HG03135 (cell line): Measurements from ENCODE around the gene KLHL36.

Source experiments
- ATAC-seq: cut with Tn5 transposase; IDR thresholded peaks from one replicate; pipeline ENCODE4 v1.9.1; 2021; ENCODE audit warnings: mild to moderate bottlenecking, moderate library complexity; ENCODE audit not compliant: unreplicated experiment

Gene KLHL36

DNA sequence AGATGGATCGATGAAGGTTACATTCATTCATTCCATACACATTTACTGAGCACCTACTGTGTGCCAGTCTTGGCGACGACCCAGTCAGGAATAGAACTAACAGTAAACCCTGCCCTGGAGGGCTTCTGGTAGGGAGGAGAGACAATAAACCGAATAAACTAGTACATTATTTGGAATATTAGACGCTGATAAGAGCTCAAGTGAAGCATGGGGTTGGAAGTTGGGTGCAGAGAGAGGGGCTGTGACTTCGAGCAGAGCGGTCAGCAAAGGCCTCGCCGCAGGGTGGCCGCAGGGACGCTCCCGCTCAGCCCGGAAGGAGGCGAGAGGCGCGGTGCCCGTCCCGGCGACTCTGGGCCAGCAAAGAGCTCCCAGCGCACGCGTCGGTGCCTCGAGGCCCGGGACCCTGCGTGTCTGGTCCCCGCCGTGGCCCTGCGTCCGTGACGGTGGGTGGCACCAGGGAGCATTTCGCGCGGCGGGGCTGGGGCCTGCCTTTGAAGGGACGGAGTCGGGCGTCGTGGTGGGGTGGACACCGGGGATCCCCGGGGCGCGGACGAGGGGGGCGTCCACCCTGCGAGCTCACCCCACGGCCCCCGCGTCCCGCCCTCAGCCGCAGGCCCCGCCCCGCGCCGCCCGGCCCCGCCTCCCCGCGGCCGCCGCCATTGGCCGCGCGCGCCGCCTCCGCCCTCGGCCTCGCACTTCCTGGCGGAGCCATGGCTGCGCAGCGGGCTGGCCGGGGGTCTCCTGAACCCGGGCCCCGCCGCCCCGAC lies at the start of gene KLHL36:
KLHL36 (plus strand) TSS at position 684 of the 767 bp plus-strand sequence. CDS start 2,357 bp downstream, outside the sequence.
- ATAC-seq: peak; percentile 78

DNA sequence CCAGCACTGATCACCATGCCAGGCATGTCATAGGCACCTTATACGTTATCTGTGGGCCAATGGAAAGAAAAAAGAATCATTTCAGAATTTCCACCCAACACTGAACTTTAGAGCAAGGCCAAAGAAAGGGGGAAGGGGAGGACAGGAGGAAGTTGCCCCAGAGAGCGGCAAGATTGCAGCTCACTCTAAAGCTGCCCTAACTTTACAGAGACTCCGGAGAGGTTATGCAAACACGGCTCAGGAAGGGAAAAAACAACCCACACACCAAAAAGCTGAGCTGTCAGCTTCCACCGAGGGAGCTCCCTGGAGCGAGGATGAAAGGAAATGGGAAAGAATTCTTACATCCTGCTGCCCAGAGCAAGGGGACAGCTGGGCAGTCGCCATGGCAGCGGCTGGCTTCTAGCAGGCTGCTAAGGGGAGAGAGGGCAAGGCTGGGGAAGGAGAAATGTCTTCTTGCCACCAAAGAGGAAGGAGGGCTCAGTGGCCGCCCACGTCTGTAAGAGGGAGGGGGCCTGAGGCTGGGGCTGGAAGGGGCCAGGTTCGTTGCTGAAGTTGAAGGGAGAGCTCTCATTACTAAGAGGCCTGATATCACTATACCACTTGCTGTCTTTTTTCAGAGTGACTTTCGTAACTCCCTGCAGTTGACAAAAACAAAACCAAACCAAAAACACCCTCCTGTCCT lies 48.6 kb upstream of the KLHL36 start:
- no peak for ATAC-seq

DNA sequence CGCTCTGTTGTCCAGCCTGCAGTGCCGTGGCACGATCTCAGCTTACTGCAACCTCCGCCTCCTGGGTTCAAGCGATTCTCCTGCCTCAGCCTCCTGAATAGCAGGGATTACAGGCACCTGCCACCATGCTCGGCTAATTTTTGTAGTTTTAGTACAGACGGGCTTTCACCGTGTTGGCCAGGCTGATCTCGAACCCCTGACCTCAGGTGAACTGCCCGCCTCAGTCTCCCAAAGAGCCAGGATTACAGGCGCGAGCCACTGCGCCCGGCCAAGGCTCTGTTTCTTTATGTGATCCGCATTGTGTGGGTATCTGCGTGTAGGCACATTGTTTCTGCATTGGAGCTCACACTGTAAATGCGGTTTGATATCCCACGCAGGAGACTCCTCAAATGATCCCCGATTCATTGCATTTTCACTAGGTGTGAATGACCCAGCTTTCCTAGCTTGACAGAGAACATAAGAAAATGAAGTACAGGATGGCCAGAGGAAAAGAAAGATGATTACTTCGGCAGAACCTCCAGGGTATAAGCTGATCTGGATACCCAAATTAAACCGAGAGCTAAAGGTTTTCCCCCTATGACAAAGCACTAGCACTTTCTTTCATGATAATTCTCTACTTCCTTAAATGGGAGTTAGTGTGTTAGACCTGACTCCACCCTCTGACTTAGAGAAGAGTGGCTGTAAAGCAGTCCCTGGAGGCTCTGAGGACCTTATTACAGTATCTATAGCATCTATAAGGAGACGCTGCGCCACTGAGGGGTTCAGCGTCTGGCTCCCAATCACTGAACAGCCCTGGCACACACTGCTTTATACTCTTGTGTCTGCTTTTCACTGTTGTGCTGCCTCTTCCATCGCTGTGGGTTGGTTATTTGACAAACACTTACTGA lies 47.7 kb upstream of the KLHL36 start:
- ATAC-seq: peak; percentile 62

DNA sequence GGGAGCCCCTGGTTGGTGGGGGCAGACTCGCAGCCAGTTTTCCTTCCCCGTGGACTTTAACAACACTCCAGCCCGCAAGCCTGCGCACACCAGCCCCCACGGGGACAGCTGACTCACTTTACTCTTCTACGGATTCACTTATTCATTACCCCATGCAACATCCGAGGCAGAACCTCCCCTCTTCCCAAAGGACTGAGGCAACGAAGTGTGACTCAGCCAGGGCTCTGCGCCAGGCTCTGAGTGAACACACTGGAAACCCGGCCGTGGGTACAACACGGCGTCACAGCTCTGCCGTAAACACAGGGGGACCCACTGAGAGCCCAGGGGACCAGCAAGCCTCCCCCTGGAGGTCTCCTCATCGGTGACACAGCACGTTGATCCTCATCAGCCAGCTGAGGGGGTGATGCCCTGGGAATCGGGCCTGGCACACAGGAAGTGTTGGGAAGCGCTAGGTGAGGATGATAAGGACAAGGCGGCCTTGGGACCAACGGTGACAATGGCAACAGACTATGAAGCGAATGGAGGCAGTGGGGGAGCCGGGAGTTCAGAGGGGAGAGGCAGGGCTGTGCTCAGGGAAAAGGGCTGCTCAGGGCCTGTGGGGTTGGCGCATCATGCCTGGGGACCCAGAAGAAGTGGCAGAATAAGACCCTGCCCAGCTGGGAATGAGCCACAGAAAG lies 45.0 kb upstream of the KLHL36 start:
- ATAC-seq: no peak

DNA sequence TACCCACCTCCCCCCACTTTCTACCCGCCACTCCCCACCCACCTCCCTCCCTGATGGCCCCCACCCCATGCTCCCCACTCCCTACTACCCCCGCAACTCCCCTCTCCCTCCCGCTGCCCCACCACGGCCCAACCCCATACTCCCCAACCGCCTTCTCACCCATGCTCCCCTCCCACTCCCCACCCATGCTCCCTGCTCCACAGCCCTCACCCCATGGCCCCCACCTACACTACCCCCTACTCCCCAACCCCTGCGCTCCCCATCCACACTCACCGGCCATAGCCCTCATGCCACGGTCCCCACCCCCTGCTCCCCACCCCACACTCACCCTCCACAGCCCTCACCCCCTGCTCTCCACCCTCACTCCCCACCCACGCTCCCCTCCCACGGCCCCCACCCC lies 44.4 kb upstream of the KLHL36 start:
- no peak for ATAC-seq

DNA sequence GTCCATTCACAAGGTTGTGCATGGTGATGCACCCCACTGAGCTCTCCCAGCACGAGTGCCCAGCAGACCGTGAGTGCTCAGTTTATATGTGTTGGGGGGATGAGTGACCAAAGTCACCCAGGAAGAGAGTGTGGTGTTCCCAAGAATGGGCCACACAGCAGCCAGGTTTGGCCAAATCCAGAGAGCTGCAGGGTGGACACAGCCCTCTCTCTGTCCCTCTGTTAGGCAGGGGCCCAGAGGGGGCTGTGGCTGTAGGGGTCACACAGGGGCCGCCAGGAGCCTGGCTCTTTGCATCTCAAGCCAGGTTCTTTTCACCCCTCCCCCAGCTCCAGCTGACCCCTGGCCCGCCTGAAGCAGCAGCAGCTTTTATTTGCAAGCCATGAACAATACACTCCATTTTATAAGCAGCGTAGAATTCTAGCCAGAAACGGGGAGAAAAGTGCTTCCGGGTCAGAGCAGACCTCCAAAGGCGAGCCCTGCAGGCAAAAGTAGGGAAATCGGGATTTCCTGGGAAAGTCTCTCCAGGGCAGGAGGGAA lies 43.8 kb upstream of the KLHL36 start:
- no peak for ATAC-seq

DNA sequence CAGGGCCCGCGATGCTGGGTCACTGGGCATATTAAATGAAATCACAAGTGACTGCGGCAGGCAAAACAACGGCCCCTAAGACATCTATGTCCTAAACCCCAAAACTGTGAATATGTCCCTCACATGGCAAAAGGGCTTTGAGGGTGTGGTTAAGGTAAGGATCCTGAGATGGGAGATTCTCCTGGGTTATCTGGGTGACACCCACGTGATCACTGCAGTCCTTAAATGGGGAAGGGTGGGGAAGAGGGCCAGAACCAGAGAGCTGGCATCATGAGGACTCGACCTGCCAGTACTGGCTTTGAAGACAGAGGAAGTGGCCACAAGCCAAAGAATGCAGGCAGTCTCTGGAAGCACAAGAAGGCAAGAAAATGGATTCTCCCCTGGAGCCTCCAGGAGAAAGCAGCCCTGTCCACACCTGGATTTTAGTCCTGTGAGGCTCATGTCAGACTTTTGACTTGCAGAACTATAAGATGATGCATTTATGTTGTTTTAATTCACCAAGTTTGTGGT lies 42.9 kb upstream of the KLHL36 start:
- no peak for ATAC-seq

DNA sequence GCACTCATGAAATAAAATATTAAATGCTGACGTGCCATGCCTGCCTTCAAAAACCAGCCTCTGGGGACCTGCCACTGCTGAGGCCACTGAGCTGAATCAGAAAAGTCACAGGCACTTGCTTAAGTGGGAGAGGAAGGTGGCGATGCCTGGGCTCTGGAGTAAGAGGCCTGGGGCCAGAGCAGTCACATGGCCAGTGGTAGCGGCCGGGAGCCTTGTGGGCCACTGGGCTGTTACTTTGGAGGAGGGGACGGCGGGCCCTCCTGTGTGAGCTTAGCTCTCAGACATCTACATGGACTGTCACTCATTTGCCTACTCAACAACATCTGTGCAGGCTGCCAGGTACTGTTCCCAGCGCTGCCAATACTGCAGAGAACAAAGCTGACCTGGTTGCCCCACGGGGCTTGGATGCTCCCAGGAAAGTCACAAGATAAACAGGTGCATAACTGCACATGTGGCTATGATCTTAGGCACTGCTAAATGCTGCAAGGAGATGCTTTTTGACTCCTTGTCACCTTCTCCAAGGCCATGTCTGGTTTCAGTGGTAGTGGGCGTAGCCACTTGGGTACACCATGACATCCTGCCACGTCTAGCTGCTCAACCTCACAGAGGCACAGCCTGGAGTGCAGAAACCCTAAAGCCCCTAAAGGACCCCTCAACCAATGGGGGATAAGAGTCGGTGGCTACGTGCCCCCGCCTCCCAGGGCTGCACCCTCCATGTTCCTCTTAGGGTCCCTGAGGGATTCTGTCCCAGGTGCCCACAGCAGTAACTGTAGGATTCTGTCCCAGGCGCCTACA lies 42.0 kb upstream of the KLHL36 start:
- ATAC-seq: no peak

DNA sequence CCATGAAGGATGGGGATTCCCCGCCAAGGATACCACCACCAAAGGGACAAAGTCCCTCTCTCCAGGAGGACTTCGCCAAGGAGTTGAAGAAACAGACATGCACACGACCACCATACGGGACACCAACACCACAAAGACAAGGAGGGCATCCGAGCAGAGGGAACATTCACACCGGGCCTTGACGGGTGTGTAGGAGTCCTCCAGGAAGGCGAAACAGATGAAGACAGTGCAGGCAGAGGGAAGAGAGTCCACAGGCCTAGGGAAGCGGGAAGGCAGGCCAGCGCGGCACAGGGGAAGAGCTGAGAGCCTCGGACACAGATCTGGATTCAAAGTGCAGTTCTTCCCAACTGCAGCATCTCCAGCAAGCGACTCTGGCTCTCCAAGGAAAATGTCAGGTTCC lies 41.2 kb upstream of the KLHL36 start:
- no peak for ATAC-seq

DNA sequence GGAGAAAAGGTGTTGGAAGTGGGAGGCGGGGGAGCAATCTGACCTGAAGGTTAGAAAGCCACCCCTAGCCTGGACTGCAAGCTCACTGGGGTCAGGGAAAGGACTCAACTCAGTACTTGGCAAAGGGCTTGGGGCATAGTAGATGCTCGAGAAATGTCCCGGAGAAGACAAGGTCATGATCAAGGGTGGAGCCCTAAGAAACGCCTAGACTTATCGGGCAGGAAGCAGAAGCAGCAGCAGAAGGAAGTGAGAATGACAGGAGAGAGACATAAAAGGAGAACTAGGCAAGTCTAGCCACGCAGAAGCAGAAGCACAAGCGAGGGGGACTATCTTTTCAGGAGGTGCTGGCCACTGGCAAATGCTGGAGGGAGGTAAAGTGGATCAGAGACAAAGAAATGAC lies 40.6 kb upstream of the KLHL36 start:
- ATAC-seq: no peak

DNA sequence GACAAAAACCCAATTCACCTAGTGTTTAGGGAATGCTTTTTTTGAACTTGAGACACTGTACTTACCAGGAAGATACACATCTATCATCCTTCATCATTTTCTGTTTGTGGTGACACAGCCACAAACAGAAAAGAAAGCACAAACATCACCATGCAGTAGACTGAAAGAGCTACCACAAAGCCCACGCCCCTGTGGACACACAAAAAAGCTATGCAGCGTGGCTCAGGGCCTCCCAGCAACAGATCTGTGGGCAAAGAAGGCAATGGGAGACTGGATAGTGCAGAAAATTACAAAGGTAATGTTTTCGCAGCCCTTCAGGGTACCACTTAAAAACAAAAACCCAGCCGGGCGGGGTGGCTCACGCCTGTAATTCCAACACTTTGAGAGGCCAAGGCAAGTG lies 40.0 kb upstream of the KLHL36 start:
- no peak for ATAC-seq

DNA sequence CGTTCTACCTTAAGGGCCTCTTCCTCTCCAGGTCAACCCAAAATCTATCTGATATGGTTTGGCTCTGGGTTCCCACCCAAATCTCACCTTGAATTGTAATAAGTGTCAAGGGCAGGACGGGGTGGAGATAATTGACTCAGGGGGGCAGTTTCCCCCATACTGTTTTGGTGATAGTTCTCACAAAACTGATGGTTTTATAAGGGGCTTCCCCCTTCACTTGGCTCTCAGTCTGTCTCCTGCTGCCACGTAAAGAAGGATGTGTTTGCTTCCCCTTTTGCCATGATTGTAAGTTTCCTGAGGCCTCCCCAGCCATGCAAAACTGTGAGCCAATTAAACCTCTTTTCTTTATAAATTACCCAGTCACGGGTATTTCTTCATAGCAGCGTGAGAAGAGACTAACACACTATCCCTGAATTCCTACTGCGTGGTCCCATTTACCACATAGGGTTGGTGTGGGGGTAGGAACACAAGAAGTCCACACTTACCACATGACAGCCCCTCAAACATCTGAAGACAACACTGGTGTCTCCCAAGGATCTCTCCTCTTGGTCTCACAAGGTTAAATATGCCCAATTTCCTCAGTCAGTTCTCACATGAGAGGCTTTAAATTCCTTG lies 38.6 kb upstream of the KLHL36 start:
- ATAC-seq: no peak

DNA sequence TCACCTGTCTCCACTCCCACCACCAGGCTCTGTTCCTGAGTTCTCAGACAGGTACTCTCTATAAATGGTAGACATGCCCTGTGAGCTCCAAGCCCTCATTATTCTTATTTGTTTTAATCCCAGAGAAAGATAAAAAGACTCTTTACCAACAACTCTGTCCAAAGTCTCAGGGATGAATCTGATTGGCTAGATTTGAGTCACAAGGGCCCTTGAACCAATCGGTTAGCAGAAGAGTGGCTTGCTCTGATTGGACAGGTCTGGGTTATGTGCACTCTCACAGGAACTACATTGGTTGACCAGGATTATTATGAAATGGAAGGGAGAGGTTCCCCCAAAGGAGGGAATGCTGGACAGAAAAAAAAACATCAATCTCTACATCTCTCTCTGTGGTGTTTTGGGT lies 37.9 kb upstream of the KLHL36 start:
- ATAC-seq: no peak

DNA sequence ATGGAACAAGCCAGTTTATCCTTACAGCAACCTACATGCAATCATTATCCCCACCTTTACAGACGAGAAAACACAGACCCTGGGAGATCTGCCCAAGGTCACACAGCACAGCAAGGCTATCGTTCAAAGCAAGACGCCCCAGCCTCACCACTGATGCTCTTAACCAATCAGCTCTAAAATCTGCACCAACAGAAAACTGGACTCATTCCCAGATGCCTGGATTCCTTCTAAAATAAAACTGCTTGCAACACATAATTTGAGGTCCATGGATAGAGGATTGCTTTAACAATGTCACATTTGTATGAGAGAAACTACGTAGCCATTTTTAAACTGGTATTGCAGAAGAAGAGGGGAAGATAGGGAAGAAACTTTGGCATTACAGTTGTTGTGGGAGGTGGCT lies 37.3 kb upstream of the KLHL36 start:
- ATAC-seq: no peak

DNA sequence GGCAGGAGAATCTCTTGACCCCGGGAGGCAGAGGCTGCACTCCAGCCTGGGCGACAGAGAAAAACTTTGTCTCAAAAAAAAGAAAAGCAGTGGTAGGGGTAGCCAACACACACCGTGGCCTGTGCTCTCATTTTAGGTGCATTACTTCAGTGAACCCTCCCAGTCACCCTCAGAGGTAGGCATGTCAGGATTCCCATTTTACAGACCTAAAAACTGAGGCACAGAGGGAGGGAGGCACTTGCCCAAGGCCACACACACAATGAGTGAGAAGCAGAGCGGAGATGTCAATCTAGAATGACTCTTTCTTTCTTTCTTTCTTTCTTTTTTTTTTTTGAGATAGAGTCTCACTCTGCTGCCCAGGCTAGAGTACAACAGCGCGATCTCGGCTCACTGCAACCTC lies 35.6 kb upstream of the KLHL36 start:
- ATAC-seq: no peak

DNA sequence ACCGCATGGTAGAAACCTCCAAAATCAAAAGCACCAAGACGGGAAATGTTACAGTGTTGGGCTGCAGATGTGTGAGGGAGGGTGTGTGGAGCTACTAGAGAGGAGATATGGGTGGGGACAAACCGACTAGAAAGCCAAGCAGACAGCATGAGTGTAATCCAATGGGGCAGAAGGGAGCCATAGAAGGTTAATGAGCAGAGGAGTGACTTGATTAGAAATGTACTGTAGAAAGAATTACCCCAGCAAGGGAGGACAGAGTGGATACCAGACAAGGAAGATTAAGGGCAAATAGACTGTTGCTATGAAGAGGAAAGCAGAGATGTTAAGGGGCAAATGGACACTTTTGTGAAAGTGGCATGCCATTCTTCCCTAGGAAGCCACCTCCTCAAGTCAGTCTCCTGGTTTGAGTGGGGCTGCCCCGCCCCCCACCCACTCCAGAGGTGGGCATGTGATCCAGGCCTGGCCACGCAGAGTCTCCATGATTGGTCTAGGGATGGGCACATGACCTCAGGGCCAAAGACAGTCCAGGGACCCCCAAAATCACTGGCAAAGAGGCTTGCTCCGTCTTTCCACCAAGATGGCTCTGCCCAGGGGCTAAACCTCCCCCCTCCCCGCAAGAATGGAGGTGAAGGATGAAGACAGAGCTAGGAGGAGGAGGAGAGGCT lies 34.8 kb upstream of the KLHL36 start:
- ATAC-seq: no peak

DNA sequence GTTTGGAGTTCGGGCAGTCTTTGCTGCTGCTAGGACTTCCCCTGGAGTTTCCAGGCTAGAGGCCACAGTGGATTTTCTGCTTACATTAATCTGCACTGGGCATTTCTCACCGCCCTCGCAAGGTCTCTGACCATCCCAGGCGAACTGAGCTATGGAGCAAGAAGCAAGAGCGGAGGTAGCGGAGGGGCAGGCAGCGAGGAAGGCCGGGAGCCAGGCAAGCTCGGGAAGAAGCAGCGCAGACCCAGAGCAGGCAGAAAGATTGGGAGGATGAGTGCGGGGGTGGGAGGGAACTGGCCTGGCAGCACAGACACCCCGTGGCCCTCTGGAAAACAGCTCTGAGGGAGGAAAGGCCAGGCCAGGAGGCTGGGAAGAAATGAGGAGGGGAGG lies 34.2 kb upstream of the KLHL36 start:
- ATAC-seq: no peak

DNA sequence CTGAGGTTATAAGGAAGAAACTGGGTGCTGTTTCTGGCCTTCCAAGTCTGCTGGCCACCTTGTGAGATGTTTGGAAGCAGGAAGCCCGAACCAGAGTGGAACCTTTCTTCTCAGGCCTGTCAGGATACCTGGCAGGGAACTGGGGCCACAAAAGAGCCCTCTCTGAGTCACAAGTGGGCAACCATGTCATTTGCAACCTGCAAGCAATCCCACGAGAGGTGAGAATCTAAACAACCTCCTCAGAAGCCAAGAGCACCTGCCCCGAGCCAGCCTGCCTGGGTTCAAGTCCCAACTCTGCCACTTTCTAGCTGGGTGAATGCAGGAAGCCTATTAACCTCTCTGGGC lies 33.7 kb upstream of the KLHL36 start:
- no peak for ATAC-seq
